Nephron progenitor cell (in vitro differentiated cells): ENCODE measurements around the gene MPHOSPH8.

Experiments
- DNase-seq: peaks from one replicate; pipeline ENCODE4 v3.0.0; 2021
- H3K27ac Mint-ChIP-seq: 2 replicates; pipeline ENCODE4 v1.8.0; 2021; ENCODE audit warnings: mild to moderate bottlenecking, moderate library complexity, mixed read lengths
- H3K27me3 Mint-ChIP-seq: 2 replicates; pipeline ENCODE4 v1.8.0; 2021; ENCODE audit warnings: mild to moderate bottlenecking, low read depth, mixed read lengths; ENCODE audit not compliant: poor library complexity
- H3K36me3 Mint-ChIP-seq: 2 replicates; pipeline ENCODE4 v1.8.0; 2021; ENCODE audit warnings: low read depth, mixed read lengths
- H3K4me1 Mint-ChIP-seq: 2 replicates; pipeline ENCODE4 v1.8.0; 2021; ENCODE audit warnings: mixed read lengths
- H3K4me3 Mint-ChIP-seq: 2 replicates; pipeline ENCODE4 v1.8.0; 2021; ENCODE audit warnings: mild to moderate bottlenecking, moderate library complexity, mixed read lengths
- H3K9me3 Mint-ChIP-seq: 2 replicates; pipeline ENCODE4 v1.8.0; 2021; ENCODE audit warnings: mild to moderate bottlenecking, moderate library complexity, mixed read lengths
- TF ChIP-seq, protein P1 (sequence below): fragments of 200-600 bp; sonication (generic); IDR thresholded peaks from 2 replicates; pipeline ENCODE4 v1.5.0; 2021; ENCODE audit warnings: antibody characterized with exemption

The MPHOSPH8 gene

DNA sequence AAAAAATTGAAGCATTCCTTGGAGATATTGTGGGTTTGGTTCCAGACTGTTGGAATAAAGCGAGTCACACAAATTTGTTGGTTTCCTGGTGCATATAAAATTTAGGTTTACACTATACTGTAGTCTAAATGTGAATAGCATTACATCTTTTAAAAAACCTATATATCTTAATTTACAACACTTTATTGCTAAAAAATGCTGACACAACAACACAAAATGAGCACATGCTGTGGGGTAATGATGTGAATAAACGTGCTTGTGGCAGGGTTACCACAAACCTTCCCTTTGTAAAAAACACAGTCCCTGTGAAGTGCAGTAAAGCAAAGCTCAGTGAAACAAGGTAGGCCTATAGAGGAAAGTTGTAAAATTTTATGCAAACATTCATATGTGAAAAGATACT lies 27.7 kb downstream of the MPHOSPH8 start:
- Mint-ChIP-seq H3K4me1 (peaks cover 27% of the 10 kb centered on the region), H3K27ac (peak overlapping the region; percentile 57), H3K36me3 (peaks cover 51% of the 10 kb centered on the region), H3K9me3 (no peaks in the 10 kb centered on the region), H3K27me3 (no peaks in the 10 kb centered on the region), H3K4me3 (no peak overlapping the region)
- TF ChIP-seq, protein P1, sequence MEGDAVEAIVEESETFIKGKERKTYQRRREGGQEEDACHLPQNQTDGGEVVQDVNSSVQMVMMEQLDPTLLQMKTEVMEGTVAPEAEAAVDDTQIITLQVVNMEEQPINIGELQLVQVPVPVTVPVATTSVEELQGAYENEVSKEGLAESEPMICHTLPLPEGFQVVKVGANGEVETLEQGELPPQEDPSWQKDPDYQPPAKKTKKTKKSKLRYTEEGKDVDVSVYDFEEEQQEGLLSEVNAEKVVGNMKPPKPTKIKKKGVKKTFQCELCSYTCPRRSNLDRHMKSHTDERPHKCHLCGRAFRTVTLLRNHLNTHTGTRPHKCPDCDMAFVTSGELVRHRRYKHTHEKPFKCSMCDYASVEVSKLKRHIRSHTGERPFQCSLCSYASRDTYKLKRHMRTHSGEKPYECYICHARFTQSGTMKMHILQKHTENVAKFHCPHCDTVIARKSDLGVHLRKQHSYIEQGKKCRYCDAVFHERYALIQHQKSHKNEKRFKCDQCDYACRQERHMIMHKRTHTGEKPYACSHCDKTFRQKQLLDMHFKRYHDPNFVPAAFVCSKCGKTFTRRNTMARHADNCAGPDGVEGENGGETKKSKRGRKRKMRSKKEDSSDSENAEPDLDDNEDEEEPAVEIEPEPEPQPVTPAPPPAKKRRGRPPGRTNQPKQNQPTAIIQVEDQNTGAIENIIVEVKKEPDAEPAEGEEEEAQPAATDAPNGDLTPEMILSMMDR: no peak
- no peak for DNase-seq

DNA sequence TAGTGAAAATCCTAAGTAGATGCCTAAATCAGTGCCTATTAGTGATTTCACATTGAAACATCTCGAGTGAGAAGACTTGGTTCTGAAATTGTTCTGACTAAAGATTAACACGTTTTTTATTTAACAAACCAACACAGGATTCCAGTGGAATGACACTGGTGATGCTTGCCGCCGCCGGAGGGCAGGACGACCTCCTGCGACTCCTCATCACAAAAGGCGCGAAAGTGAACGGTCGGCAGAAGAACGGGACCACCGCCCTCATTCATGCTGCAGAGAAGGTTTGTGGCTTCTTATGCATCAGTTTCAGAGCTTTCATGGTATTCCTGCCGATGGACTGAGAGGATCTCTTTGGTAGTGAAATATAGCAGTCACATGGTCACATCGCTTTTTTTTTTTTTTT lies 28.1 kb downstream of the MPHOSPH8 start:
- Mint-ChIP-seq H3K4me1 (peaks cover 27% of the 10 kb centered on the region), H3K4me3 (no peak overlapping the region), H3K9me3 (no peaks in the 10 kb centered on the region), H3K36me3 (peaks cover 51% of the 10 kb centered on the region), H3K27me3 (no peaks in the 10 kb centered on the region), H3K27ac (no peak overlapping the region)
- no peak for DNase-seq
- TF ChIP-seq, protein P1: no peak

GRCh38 chr13:19663416-19663979 lies 30.0 kb downstream of the MPHOSPH8 start:
- no peak overlapping the region for H3K27ac Mint-ChIP-seq
- no peaks in the 10 kb centered on the region for H3K9me3 Mint-ChIP-seq
- no peaks in the 10 kb centered on the region for H3K27me3 Mint-ChIP-seq
- H3K4me1 Mint-ChIP-seq: peaks cover 18% of the 10 kb centered on the region
- TF ChIP-seq, protein P1: no peak
- no peak for DNase-seq
- H3K4me3 Mint-ChIP-seq: no peak overlapping the region
- peaks cover 62% of the 10 kb centered on the region for H3K36me3 Mint-ChIP-seq

- peak overlapping the region; percentile 74 for H3K27ac Mint-ChIP-seq
- peaks cover 58% of the 10 kb centered on the region for H3K36me3 Mint-ChIP-seq
- H3K27me3 Mint-ChIP-seq: no peaks in the 10 kb centered on the region
Observed at GRCh38 chr13:19664481-19665230, 31.2 kb downstream of the MPHOSPH8 start.

DNA sequence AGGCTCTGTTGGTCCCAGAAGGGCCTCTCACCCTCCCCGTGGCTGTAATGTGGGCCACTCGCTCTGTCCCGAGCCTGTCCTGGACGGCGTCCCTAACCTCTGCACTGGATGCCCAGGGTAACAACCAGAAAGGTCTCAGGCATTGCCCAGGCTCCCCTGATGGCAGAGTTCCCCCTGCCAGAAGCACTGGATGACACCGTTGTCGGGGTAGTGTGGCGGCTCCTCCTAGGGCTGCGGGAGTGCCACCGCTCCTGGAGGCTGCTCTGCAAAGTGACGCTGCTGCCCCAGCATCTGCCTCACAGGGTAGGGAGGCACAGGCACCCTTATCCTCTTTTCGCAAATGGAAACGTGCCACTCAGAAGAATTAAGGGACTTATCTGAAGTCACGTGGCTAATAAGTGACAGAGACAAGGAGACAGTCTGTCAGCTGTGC lies 32.0 kb downstream of the MPHOSPH8 start:
- Mint-ChIP-seq H3K36me3 (peaks cover 59% of the 10 kb centered on the region), H3K27ac (peak overlapping the region; percentile 93), H3K4me1 (peaks cover 13% of the 10 kb centered on the region), H3K4me3 (no peak overlapping the region), H3K27me3 (no peaks in the 10 kb centered on the region), H3K9me3 (no peaks in the 10 kb centered on the region)
- no peak for DNase-seq
- TF ChIP-seq, protein P1: no peak

More at GRCh38 chr13:19664481-19665230, 31.2 kb downstream of the MPHOSPH8 start:
- peaks cover 13% of the 10 kb centered on the region for H3K4me1 Mint-ChIP-seq
- no peaks in the 10 kb centered on the region for H3K9me3 Mint-ChIP-seq
- H3K4me3 Mint-ChIP-seq: no peak overlapping the region
- DNase-seq: no peak
- TF ChIP-seq, protein P1: no peak
